ENCODE measurements around the gene BARHL1.

Gene BARHL1

GRCh38 chr9:132638240-132638639 is 55.8 kb downstream of the BARHL1 start:
- no peak for TF ChIP-seq ZFX (IDR thresholded peaks at IDR 0.05; ENCODE audit: borderline replicate concordance)
- no peak for TF ChIP-seq CTCF (IDR thresholded peaks at IDR 0.05)
- H3K27ac ChIP-seq, result no peak overlapping the region

GRCh38 chr9:132639322-132639721 is 56.9 kb downstream of the BARHL1 start:
- no peak overlapping the region for H3K27ac ChIP-seq
- TF ChIP-seq ZFX (IDR thresholded peaks at IDR 0.05; ENCODE audit: borderline replicate concordance) (no peak), CTCF (IDR thresholded peaks at IDR 0.05) (no peak)
